ENCODE results near the gene RHOG. TPM values are rescaled to one million over a fixed set of nuclear protein-coding genes. Genes with fewer than 3 reads are reported as not detected.

RHOG gene
- total and polyA plus RNA-seq, 2 donors (not counting 1 experiment from before 2014, with no cell fraction given): 10.9 to 53.1 TPM

DNA sequence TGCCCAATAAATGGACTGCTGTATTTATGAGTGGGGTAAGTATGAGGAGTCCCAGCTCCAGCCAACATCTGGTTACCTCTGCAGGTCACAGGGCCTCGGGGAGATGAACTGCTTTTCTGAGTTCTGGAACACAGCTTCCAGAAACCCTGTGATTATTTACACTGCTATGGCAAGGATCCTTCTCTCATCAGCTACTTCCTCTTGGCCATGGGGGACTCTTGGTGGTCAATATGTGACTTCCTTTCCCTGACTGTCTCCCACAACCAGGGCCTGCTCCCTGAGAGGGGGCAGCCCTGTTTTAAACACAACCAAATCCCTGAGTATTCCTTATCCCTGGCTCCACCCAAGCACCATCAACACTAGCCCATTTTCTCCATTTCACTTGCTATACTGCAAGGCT is 10.0 kb downstream of the RHOG start:
- H4K20me1 ChIP-seq (ENCODE audit: control insufficient read depth, extremely low read depth, insufficient read depth, low read length): no peaks in the 10 kb centered on the region
- DNase-seq (ENCODE audit: low read depth in 2 of 2): no peak
- H2AFZ ChIP-seq (ENCODE audit: low read length): no peak overlapping the region
- no peak overlapping the region for H3K9ac ChIP-seq (ENCODE audit: insufficient read depth, low read length)
- H3K27me3 ChIP-seq (ENCODE audit: control insufficient read depth, insufficient read depth, low read length): no peaks in the 10 kb centered on the region
- peaks cover 2% of the 10 kb centered on the region for H3K4me1 ChIP-seq (ENCODE audit: control insufficient read depth, extremely low read depth, insufficient read depth, low read length)
- H3K36me3 ChIP-seq (ENCODE audit: control insufficient read depth, insufficient read depth, low read length): peaks cover 5% of the 10 kb centered on the region
- TF ChIP-seq, protein P1, sequence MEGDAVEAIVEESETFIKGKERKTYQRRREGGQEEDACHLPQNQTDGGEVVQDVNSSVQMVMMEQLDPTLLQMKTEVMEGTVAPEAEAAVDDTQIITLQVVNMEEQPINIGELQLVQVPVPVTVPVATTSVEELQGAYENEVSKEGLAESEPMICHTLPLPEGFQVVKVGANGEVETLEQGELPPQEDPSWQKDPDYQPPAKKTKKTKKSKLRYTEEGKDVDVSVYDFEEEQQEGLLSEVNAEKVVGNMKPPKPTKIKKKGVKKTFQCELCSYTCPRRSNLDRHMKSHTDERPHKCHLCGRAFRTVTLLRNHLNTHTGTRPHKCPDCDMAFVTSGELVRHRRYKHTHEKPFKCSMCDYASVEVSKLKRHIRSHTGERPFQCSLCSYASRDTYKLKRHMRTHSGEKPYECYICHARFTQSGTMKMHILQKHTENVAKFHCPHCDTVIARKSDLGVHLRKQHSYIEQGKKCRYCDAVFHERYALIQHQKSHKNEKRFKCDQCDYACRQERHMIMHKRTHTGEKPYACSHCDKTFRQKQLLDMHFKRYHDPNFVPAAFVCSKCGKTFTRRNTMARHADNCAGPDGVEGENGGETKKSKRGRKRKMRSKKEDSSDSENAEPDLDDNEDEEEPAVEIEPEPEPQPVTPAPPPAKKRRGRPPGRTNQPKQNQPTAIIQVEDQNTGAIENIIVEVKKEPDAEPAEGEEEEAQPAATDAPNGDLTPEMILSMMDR (conservative IDR thresholded peaks at IDR 0.05 in 1 of 2, IDR thresholded peaks at IDR 0.05 in 1 of 2; ENCODE audit: low read depth in 1 of 2, low read length in 2 of 2): no peak
- no peak for TF ChIP-seq EZH2 (IDR thresholded peaks at IDR 0.05; ENCODE audit: low read length, missing control alignments)
- H3K79me2 ChIP-seq (ENCODE audit: control insufficient read depth, insufficient read depth, low read length): peaks cover 57% of the 10 kb centered on the region
- H3K27ac ChIP-seq (ENCODE audit: insufficient read depth, low read length): no peak overlapping the region
- H3K4me2 ChIP-seq (ENCODE audit: extremely low read depth, insufficient read depth, low read length): no peak overlapping the region
- no peak overlapping the region for H3K4me3 ChIP-seq (replicated peaks in 1 of 4; ENCODE audit: control extremely low read depth in 1 of 4, insufficient read depth in 1 of 4, low read depth in 3 of 4, low read length in 4 of 4)
- H3K9me3 ChIP-seq (ENCODE audit: control insufficient read depth, insufficient read depth, low read depth, low read length): no peaks in the 10 kb centered on the region

DNA sequence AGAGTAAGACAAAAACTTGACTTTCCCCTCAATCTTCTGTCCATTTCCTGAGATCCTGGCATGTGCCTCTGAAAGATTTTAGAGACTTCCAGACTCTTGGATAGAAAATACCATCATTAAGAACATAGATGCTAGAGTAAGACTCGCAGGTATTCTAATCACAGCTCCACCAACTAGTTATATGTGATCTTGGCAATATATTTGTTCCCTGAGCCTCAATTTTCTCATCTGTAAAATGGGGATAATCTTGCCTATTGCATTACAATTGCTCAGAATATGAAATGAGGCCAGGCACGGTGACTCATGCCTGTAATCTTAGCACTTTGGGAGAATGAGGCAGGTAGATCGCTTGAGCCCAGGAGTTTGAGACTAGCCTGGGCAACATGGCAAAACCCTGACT is 10.7 kb downstream of the RHOG start:
- H3K4me1 ChIP-seq (ENCODE audit: control insufficient read depth, extremely low read depth, insufficient read depth, low read length): peaks cover 1% of the 10 kb centered on the region
- no peak overlapping the region for H3K27ac ChIP-seq (ENCODE audit: insufficient read depth, low read length)
- peaks cover 5% of the 10 kb centered on the region for H3K36me3 ChIP-seq (ENCODE audit: control insufficient read depth, insufficient read depth, low read length)
- H3K79me2 ChIP-seq (ENCODE audit: control insufficient read depth, insufficient read depth, low read length): peaks cover 51% of the 10 kb centered on the region
- H3K9me3 ChIP-seq (ENCODE audit: control insufficient read depth, insufficient read depth, low read depth, low read length): no peaks in the 10 kb centered on the region
- no peaks in the 10 kb centered on the region for H4K20me1 ChIP-seq (ENCODE audit: control insufficient read depth, extremely low read depth, insufficient read depth, low read length)
- no peaks in the 10 kb centered on the region for H3K27me3 ChIP-seq (ENCODE audit: control insufficient read depth, insufficient read depth, low read length)
- no peak for DNase-seq (ENCODE audit: low read depth in 2 of 2)
- no peak overlapping the region for H3K4me2 ChIP-seq (ENCODE audit: extremely low read depth, insufficient read depth, low read length)
- no peak for TF ChIP-seq EZH2 (IDR thresholded peaks at IDR 0.05; ENCODE audit: low read length, missing control alignments)
- TF ChIP-seq, protein P1 (conservative IDR thresholded peaks at IDR 0.05 in 1 of 2, IDR thresholded peaks at IDR 0.05 in 1 of 2; ENCODE audit: low read depth in 1 of 2, low read length in 2 of 2): no peak
- no peak overlapping the region for H3K9ac ChIP-seq (ENCODE audit: insufficient read depth, low read length)
- no peak overlapping the region for H2AFZ ChIP-seq (ENCODE audit: low read length)
- H3K4me3 ChIP-seq (replicated peaks in 1 of 4; ENCODE audit: control extremely low read depth in 1 of 4, insufficient read depth in 1 of 4, low read depth in 3 of 4, low read length in 4 of 4): no peak overlapping the region

DNA sequence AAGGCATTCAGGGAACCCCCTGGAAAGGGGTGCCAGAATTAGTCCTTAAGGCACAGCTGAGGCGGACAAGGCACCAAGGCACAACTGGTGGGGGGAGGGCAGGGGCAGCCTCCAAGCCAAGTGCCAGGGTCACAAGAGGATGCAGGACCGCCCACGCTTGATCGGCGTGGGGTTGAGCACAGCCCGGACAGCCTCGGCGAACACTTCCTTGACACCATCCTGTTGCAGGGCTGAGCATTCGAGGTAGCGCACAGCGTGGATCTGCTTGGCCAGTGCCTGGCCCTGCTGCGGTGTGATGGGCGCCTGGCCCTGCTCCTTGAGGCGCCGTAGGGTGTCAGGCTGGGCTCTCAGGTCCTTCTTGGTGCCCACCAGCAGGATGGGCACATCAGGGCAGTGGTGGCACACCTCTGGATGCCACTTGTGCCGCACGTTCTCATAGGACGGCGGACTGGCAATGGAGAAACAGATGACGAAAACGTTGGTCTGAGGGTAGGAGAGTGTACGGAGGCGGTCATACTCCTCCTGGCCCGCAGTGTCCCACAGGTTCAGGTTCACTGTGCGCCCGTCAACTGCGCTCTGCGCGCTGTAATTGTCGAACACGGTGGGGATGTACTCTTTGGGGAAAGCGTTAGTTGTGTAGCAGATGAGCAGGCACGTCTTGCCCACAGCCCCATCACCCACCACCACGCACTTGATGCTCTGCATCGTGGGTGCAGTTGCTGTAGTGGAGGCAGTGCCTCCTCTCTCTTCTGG is 13.1 kb downstream of the RHOG start:
- H3K4me1 ChIP-seq (ENCODE audit: control insufficient read depth, extremely low read depth, insufficient read depth, low read length): no peaks in the 10 kb centered on the region
- H3K9me3 ChIP-seq (ENCODE audit: control insufficient read depth, insufficient read depth, low read depth, low read length): no peaks in the 10 kb centered on the region
- H3K9ac ChIP-seq (ENCODE audit: insufficient read depth, low read length): no peak overlapping the region
- no peak overlapping the region for H3K27ac ChIP-seq (ENCODE audit: insufficient read depth, low read length)
- H3K4me3 ChIP-seq (replicated peaks in 1 of 4; ENCODE audit: control extremely low read depth in 1 of 4, insufficient read depth in 1 of 4, low read depth in 3 of 4, low read length in 4 of 4): no peak overlapping the region
- H3K27me3 ChIP-seq (ENCODE audit: control insufficient read depth, insufficient read depth, low read length): no peaks in the 10 kb centered on the region
- peaks cover 28% of the 10 kb centered on the region for H3K79me2 ChIP-seq (ENCODE audit: control insufficient read depth, insufficient read depth, low read length)
- no peak for DNase-seq (ENCODE audit: low read depth in 2 of 2)
- no peak overlapping the region for H3K4me2 ChIP-seq (ENCODE audit: extremely low read depth, insufficient read depth, low read length)
- H2AFZ ChIP-seq (ENCODE audit: low read length): no peak overlapping the region
- TF ChIP-seq, protein P1 (conservative IDR thresholded peaks at IDR 0.05 in 1 of 2, IDR thresholded peaks at IDR 0.05 in 1 of 2; ENCODE audit: low read depth in 1 of 2, low read length in 2 of 2): no peak
- TF ChIP-seq EZH2 (IDR thresholded peaks at IDR 0.05; ENCODE audit: low read length, missing control alignments): no peak
- no peaks in the 10 kb centered on the region for H4K20me1 ChIP-seq (ENCODE audit: control insufficient read depth, extremely low read depth, insufficient read depth, low read length)
- H3K36me3 ChIP-seq (ENCODE audit: control insufficient read depth, insufficient read depth, low read length): peaks cover 5% of the 10 kb centered on the region

All from fibroblast of lung (primary cell).